Fibroblast of gingiva (primary cell): Measurements from ENCODE around the gene UBE2D3.
A peak's percentile ranks its signal among the peaks of the same experiment; 100 is the strongest.
"Not testable (repeated sequence)": the region's sequence is repeated elsewhere in the genome, so short reads cannot be mapped to it uniquely, and the experiment has no call there.

Experiments
- DNase-seq: peaks from one replicate; pipeline ENCODE4 v3.0.0-alpha.2; 2011; ENCODE audit warnings: low read depth

Gene UBE2D3

GRCh38 chr4:102826890-102827673 is at the start of gene UBE2D3:
Gene UBE2D3 (minus strand): TSS chr4:102827551. CDS start chr4:102826508, 1,043 bp downstream.
- peak; percentile 99 for DNase-seq

GRCh38 chr4:102871772-102872171 is 44.4 kb upstream of the UBE2D3 start:
- no peak for DNase-seq

- no peak for DNase-seq
These were observed 42.3 kb upstream of the UBE2D3 start for GRCh38 chr4:102869569-102870197.

- DNase-seq, result peak; percentile 90
These were observed 41.6 kb upstream of the UBE2D3 start, which contains the start of gene CISD2 for GRCh38 chr4:102868781-102869568. Gene CISD2 (plus strand): TSS chr4:102868992. CDS start chr4:102869085, 93 bp downstream.

GRCh38 chr4:102868153-102868780 is 40.9 kb upstream of the UBE2D3 start:
- DNase-seq, result no peak

GRCh38 chr4:102867278-102868152 is 40.2 kb upstream of the UBE2D3 start:
- DNase-seq, result no peak

- DNase-seq, result not testable (repeated sequence)
These were observed 38.0 kb upstream of the UBE2D3 start for GRCh38 chr4:102865327-102865726.

- no peak for DNase-seq
These were observed 35.4 kb upstream of the UBE2D3 start for GRCh38 chr4:102862747-102863146.

- no peak for DNase-seq
These were observed 34.7 kb upstream of the UBE2D3 start for GRCh38 chr4:102862016-102862415.

GRCh38 chr4:102860611-102861324 is 33.4 kb upstream of the UBE2D3 start:
- no peak for DNase-seq

- no peak for DNase-seq
These were observed 31.6 kb upstream of the UBE2D3 start for GRCh38 chr4:102858828-102859464.

GRCh38 chr4:102850370-102850769 is 23.0 kb upstream of the UBE2D3 start:
- no peak for DNase-seq

GRCh38 chr4:102849579-102850104 is 22.3 kb upstream of the UBE2D3 start:
- DNase-seq, result no peak

GRCh38 chr4:102847687-102848086 is 20.3 kb upstream of the UBE2D3 start:
- no peak for DNase-seq

GRCh38 chr4:102843938-102844337 is 16.6 kb upstream of the UBE2D3 start:
- no peak for DNase-seq

GRCh38 chr4:102843273-102843672 is 15.9 kb upstream of the UBE2D3 start:
- no peak for DNase-seq

GRCh38 chr4:102842367-102842766 is 15.0 kb upstream of the UBE2D3 start:
- DNase-seq, result no peak

- DNase-seq, result no peak
These were observed 9.2 kb upstream of the UBE2D3 start for GRCh38 chr4:102836596-102836995.

GRCh38 chr4:102832667-102833066 is 5.3 kb upstream of the UBE2D3 start:
- no peak for DNase-seq

- no peak for DNase-seq
These were observed 4.8 kb upstream of the UBE2D3 start for GRCh38 chr4:102832105-102832504.
